ENCODE measurements around the gene NOX3. TPM values are rescaled to one million over a fixed set of nuclear protein-coding genes. Genes with fewer than 3 reads are reported as not detected.
"Not testable (repeated sequence)": the region's sequence is repeated elsewhere in the genome, so short reads cannot be mapped to it uniquely, and the experiment has no call there.

Gene NOX3
- total RNA-seq, 6 experiments from 2014 or later, result not detected

GRCh38 chr6:155493026-155493693, 37.5 kb upstream of the NOX3 start:
- Histone ChIP-seq H3K4me3 (no peak overlapping the region), H3K4me1 (no peaks in the 10 kb centered on the region), H3K27me3 (no peaks in the 10 kb centered on the region), H3K27ac (no peak overlapping the region), H3K36me3 (no peaks in the 10 kb centered on the region), H3K9me3 (no peaks in the 10 kb centered on the region)
- intact Hi-C loops (cut with DNase I), result no loop called here
- WGBS (ENCODE audit: insufficient coverage, low coverage, low lambda C conversion rate, missing lambda C conversion rate), result 65% methylated on average over 3 of the region's 3 CpGs
- DNase-seq, result no peak
- ATAC-seq, result no peak
- TF ChIP-seq CTCF (IDR thresholded peaks at IDR 0.05) (no peak), POLR2A (IDR thresholded peaks at IDR 0.05) (no peak)

- no peaks in the 10 kb centered on the region for H3K4me1 ChIP-seq
- 64% methylated on average over 2 of the region's 2 CpGs for WGBS (ENCODE audit: insufficient coverage, low coverage, low lambda C conversion rate, missing lambda C conversion rate)
- no peaks in the 10 kb centered on the region for H3K9me3 ChIP-seq
- no peak overlapping the region for H3K4me3 ChIP-seq
- H3K27me3 ChIP-seq, result no peaks in the 10 kb centered on the region
- no peaks in the 10 kb centered on the region for H3K36me3 ChIP-seq
- TF ChIP-seq POLR2A (IDR thresholded peaks at IDR 0.05) (no peak), CTCF (IDR thresholded peaks at IDR 0.05) (no peak)
- intact Hi-C loops (cut with DNase I), result no loop called here
- H3K27ac ChIP-seq, result no peak overlapping the region
- DNase-seq, result no peak
- ATAC-seq, result no peak
Measured at GRCh38 chr6:155492061-155492735, 36.6 kb upstream of the NOX3 start.

- no peaks in the 10 kb centered on the region for H3K9me3 ChIP-seq
- no peaks in the 10 kb centered on the region for H3K36me3 ChIP-seq
- H3K4me3 ChIP-seq, result no peak overlapping the region
- no peak for ATAC-seq
- no peak for DNase-seq
- H3K4me1 ChIP-seq, result no peaks in the 10 kb centered on the region
- TF ChIP-seq POLR2A (IDR thresholded peaks at IDR 0.05), result no peak
- no peak for TF ChIP-seq CTCF (IDR thresholded peaks at IDR 0.05)
- 30% methylated on average over 1 of the region's 1 CpG for WGBS (ENCODE audit: insufficient coverage, low coverage, low lambda C conversion rate, missing lambda C conversion rate)
- intact Hi-C loops (cut with DNase I), result no loop called here
- H3K27me3 ChIP-seq, result no peaks in the 10 kb centered on the region
- H3K27ac ChIP-seq, result no peak overlapping the region
Measured at GRCh38 chr6:155491421-155491820, 35.8 kb upstream of the NOX3 start.

- H3K36me3 ChIP-seq; H3K27me3 ChIP-seq; H3K4me1 ChIP-seq; H3K9me3 ChIP-seq; H3K27ac ChIP-seq; intact Hi-C loops (cut with DNase I); DNase-seq; ATAC-seq; H3K4me3 ChIP-seq: not testable (repeated sequence)
- WGBS (ENCODE audit: insufficient coverage, low coverage, low lambda C conversion rate, missing lambda C conversion rate), result 84% methylated on average over 6 of the region's 6 CpGs
Measured at GRCh38 chr6:155488197-155488596, 32.6 kb upstream of the NOX3 start.

GRCh38 chr6:155487371-155488130, 31.9 kb upstream of the NOX3 start:
- WGBS (ENCODE audit: insufficient coverage, low coverage, low lambda C conversion rate, missing lambda C conversion rate), result 48% methylated on average over 5 of the region's 5 CpGs
- intact Hi-C loops (cut with DNase I), result no loop called here
- TF ChIP-seq POLR2A (IDR thresholded peaks at IDR 0.05) (no peak), CTCF (IDR thresholded peaks at IDR 0.05) (no peak)

More at GRCh38 chr6:155487371-155488130, 31.9 kb upstream of the NOX3 start:
- H3K4me1 ChIP-seq, result no peaks in the 10 kb centered on the region
- H3K4me3 ChIP-seq, result no peak overlapping the region
- ATAC-seq (no peak), DNase-seq (no peak)
- no peaks in the 10 kb centered on the region for H3K9me3 ChIP-seq
- no peaks in the 10 kb centered on the region for H3K27me3 ChIP-seq
- no peak overlapping the region for H3K27ac ChIP-seq
- H3K36me3 ChIP-seq, result no peaks in the 10 kb centered on the region
